Ishikawa (cell line): Measurements from ENCODE around the gene USP50.

Source experiments
- CEBPB ChIP-seq: IDR thresholded peaks from 2 replicates; pipeline ENCODE4 v1.6.1; 2012
- CREB1 ChIP-seq: IDR thresholded peaks from 2 replicates; pipeline ENCODE4 v1.6.1; 2012; ENCODE audit warnings: low read depth
- EGR1 ChIP-seq: IDR thresholded peaks from 2 replicates; pipeline ENCODE4 v1.6.1; 2012
- EP300 ChIP-seq: IDR thresholded peaks from 2 replicates; pipeline ENCODE4 v1.6.1; 2012; ENCODE audit warnings: borderline replicate concordance
- FOXM1 ChIP-seq: IDR thresholded peaks from 2 replicates; pipeline ENCODE4 v1.6.1; 2012; ENCODE audit warnings: low read depth, borderline replicate concordance
- NFIC ChIP-seq: IDR thresholded peaks from 2 replicates; pipeline ENCODE4 v1.6.1; 2012
- RAD21 ChIP-seq: IDR thresholded peaks from 2 replicates; pipeline ENCODE4 v1.6.1; 2012; ENCODE audit warnings: low read depth
- TAF1 ChIP-seq: IDR thresholded peaks from 2 replicates; pipeline ENCODE4 v1.6.1; 2012; ENCODE audit warnings: low read depth, mild to moderate bottlenecking
- TCF12 ChIP-seq: IDR thresholded peaks from 2 replicates; pipeline ENCODE4 v1.6.1; 2012; ENCODE audit warnings: low read depth
- TEAD4 ChIP-seq: IDR thresholded peaks from 2 replicates; pipeline ENCODE4 v1.6.1; 2012
- YY1 ChIP-seq: IDR thresholded peaks from 2 replicates; pipeline ENCODE4 v1.6.1; 2012; ENCODE audit warnings: low read depth
- ZBTB7A ChIP-seq: IDR thresholded peaks from 2 replicates; pipeline ENCODE4 v1.6.1; 2012; ENCODE audit warnings: low read depth
- TF ChIP-seq, protein P1 (sequence below): IDR thresholded peaks from 2 replicates; pipeline ENCODE4 v1.6.1; 2012
- TF ChIP-seq, protein P2 (sequence below): IDR thresholded peaks from 2 replicates; pipeline ENCODE4 v1.6.1; 2012
- TF ChIP-seq, protein P3 (sequence below): IDR thresholded peaks from 2 replicates; pipeline ENCODE4 v1.6.1; 2012; ENCODE audit warnings: low read depth, mild to moderate bottlenecking

The USP50 gene

DNA sequence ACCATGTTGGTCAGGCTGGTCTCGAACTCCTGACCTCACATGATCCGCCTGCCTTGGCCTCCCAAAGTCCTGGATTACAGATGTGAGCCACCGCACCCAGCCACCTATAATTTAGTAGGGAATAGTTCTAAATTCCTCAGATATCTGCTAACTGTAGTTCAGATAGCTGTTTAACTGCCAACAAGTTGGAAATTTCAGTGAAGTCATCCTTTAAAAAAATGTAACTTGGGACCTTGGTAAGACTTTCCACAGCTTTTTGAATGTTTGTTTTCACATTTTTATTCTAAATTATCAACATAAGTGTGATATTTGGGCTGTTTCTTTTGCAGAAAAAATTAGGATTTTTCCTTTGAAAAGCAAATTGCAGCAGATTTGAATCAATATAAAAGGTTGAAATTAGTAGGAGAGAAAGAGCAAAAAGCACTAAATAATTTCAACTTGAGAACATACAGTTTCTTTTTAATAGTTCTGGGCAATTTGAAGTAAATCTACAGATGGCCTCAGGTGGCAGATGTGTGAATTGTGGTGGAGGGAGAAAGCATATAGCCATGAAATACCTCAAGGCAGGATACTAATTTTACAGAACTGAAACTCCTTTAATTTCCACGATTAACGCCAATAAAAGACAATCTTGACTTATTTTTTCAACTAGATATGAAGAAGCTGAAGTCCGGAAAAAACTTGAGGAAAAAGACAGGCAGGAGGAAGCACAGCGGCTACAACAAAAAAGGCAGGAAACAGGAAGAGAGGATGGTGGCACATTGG lies 87.9 kb downstream of the USP50 start:
- TF ChIP-seq, protein P1, sequence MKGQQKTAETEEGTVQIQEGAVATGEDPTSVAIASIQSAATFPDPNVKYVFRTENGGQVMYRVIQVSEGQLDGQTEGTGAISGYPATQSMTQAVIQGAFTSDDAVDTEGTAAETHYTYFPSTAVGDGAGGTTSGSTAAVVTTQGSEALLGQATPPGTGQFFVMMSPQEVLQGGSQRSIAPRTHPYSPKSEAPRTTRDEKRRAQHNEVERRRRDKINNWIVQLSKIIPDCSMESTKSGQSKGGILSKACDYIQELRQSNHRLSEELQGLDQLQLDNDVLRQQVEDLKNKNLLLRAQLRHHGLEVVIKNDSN: no peak
- TF ChIP-seq YY1 (no peak), ZBTB7A (no peak), FOXM1 (no peak), NFIC (no peak), EP300 (no peak), RAD21 (no peak), TCF12 (no peak), TAF1 (no peak), CREB1 (no peak), CEBPB (no peak), EGR1 (no peak), TEAD4 (no peak)
- TF ChIP-seq, protein P2, sequence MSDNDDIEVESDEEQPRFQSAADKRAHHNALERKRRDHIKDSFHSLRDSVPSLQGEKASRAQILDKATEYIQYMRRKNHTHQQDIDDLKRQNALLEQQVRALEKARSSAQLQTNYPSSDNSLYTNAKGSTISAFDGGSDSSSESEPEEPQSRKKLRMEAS: no peak
- TF ChIP-seq, protein P3, sequence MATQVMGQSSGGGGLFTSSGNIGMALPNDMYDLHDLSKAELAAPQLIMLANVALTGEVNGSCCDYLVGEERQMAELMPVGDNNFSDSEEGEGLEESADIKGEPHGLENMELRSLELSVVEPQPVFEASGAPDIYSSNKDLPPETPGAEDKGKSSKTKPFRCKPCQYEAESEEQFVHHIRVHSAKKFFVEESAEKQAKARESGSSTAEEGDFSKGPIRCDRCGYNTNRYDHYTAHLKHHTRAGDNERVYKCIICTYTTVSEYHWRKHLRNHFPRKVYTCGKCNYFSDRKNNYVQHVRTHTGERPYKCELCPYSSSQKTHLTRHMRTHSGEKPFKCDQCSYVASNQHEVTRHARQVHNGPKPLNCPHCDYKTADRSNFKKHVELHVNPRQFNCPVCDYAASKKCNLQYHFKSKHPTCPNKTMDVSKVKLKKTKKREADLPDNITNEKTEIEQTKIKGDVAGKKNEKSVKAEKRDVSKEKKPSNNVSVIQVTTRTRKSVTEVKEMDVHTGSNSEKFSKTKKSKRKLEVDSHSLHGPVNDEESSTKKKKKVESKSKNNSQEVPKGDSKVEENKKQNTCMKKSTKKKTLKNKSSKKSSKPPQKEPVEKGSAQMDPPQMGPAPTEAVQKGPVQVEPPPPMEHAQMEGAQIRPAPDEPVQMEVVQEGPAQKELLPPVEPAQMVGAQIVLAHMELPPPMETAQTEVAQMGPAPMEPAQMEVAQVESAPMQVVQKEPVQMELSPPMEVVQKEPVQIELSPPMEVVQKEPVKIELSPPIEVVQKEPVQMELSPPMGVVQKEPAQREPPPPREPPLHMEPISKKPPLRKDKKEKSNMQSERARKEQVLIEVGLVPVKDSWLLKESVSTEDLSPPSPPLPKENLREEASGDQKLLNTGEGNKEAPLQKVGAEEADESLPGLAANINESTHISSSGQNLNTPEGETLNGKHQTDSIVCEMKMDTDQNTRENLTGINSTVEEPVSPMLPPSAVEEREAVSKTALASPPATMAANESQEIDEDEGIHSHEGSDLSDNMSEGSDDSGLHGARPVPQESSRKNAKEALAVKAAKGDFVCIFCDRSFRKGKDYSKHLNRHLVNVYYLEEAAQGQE: no peak

DNA sequence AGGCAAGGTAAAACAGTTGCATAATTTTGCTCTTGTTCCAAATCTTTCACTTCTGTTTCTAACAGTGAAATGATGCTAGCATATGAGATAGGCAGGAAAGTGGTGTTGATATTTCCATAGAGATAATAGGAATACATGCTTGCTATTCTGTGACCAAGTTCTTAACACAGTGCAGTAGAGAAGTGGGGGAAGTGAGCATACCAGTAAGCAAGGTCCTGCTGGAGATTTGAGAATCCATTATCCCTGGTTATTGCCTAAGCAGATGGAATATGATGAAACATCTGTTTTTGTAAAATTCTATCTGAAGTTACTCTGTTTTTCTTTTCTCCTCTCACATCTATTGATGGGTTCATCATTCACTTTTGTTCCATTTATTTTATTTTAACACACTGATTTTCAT lies 93.5 kb downstream of the USP50 start:
- no peak for TF ChIP-seq TEAD4
- no peak for TF ChIP-seq TAF1
- TF ChIP-seq EP300: no peak
